AG10803 (cell line): ENCODE measurements around the gene ABCB11.
"Not testable (repeated sequence)": the region's sequence is repeated elsewhere in the genome, so short reads cannot be mapped to it uniquely, and the experiment has no call there.

Experiments used
- DNase-seq: peaks from one replicate; pipeline ENCODE4 v3.0.0; 2010; ENCODE audit warnings: low read depth
- H3K4me3 ChIP-seq: 2 replicates; pipeline ENCODE4 v1.5.1; 2011; ENCODE audit warnings: mild to moderate bottlenecking, low read length, control low read depth
- TF ChIP-seq, protein P1 (sequence below): conservative IDR thresholded peaks from 2 replicates; pipeline ENCODE4 v1.5.1; 2011; ENCODE audit warnings: mild to moderate bottlenecking, low read length, control low read depth, inconsistent platforms

Gene ABCB11

DNA sequence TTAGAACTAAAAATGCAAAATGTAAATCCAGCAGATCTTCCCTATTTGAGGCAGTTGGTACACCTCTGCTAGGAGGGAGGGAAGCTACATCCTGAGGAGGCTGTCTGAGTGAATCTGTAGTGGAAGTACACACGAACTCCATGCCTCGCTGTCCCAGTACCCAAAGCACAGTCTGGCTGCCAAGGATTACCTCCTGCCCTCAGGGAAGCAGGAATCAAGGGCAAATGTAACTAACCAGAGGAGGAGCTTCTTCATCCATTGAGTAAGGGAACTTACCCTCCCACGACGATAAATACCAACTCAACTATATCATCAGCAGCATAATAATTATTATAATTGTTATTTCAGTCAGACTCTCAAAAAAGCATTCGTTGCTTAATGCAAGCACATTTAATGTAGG is 40.3 kb upstream of the ABCB11 start:
- DNase-seq, result no peak
- TF ChIP-seq, protein P1, sequence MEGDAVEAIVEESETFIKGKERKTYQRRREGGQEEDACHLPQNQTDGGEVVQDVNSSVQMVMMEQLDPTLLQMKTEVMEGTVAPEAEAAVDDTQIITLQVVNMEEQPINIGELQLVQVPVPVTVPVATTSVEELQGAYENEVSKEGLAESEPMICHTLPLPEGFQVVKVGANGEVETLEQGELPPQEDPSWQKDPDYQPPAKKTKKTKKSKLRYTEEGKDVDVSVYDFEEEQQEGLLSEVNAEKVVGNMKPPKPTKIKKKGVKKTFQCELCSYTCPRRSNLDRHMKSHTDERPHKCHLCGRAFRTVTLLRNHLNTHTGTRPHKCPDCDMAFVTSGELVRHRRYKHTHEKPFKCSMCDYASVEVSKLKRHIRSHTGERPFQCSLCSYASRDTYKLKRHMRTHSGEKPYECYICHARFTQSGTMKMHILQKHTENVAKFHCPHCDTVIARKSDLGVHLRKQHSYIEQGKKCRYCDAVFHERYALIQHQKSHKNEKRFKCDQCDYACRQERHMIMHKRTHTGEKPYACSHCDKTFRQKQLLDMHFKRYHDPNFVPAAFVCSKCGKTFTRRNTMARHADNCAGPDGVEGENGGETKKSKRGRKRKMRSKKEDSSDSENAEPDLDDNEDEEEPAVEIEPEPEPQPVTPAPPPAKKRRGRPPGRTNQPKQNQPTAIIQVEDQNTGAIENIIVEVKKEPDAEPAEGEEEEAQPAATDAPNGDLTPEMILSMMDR, result no peak
- H3K4me3 ChIP-seq, result no peak overlapping the region

DNA sequence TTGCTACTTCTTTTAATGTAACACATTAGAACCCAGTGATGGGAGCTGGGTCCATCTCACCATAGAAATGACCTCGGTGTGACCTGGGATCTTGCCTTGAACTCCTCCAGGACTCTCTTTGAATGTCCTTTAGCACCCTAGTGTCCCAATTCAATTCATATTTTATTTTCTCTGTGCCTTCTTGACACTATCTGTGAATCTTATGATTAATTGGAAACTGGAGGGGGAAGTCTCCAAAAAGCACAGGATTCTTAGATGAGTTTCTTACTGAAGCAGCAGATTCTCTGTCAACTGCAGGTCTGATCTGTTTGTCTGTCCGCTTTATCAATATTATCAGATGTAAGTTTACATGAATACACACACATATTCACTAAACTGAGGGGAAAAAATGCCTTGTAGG is 38.7 kb upstream of the ABCB11 start:
- TF ChIP-seq, protein P1, result no peak
- no peak for DNase-seq
- H3K4me3 ChIP-seq, result no peak overlapping the region

DNA sequence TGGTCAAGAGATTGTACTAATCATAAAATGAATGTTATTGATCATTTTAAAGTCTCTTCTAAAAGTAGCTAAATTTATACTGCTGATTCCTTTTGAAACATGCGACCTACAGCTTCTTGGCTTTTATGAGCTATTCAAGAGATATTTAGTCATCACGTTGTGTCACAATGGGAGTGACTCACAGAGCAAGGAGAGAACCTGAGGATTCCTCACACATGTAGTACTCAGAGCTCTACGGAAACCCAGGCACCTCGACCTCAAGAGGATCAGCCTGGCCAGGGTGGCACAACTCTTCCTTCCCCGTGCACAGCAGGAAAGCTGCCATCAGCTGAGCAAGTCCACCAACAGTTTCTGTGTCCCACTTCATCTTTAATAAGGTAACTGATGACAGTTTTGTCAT is 38.2 kb upstream of the ABCB11 start, which contains the start of gene DHRS9:
TSS of gene DHRS9 (plus strand) at position 223 of the 400 bp plus-strand sequence. CDS start 12,019 bp downstream, outside the sequence.
- no peak within 1 kb of the TSS for H3K4me3 ChIP-seq
- no peak for DNase-seq
- TF ChIP-seq, protein P1, result no peak

DNA sequence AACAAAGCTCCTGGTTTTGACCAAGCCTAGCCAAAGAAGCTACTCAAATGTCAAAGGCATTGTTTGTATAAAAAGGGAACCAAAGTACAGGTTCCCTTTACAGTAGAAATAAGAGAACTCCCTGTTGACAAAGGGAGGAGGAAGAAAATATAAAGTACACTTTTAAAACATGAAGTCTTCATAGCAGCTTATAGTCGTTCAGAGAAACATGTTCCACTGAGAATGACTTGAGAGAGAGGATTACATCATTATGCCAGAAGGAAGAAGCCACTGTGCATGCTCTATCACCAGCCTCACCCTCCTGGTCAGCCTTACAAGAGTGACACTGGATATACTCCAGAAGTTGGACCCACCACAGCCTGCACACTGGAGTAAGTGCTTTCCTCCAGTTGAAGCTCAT is 35.8 kb upstream of the ABCB11 start:
- no peak overlapping the region for H3K4me3 ChIP-seq
- DNase-seq, result no peak
- TF ChIP-seq, protein P1, result no peak

DNA sequence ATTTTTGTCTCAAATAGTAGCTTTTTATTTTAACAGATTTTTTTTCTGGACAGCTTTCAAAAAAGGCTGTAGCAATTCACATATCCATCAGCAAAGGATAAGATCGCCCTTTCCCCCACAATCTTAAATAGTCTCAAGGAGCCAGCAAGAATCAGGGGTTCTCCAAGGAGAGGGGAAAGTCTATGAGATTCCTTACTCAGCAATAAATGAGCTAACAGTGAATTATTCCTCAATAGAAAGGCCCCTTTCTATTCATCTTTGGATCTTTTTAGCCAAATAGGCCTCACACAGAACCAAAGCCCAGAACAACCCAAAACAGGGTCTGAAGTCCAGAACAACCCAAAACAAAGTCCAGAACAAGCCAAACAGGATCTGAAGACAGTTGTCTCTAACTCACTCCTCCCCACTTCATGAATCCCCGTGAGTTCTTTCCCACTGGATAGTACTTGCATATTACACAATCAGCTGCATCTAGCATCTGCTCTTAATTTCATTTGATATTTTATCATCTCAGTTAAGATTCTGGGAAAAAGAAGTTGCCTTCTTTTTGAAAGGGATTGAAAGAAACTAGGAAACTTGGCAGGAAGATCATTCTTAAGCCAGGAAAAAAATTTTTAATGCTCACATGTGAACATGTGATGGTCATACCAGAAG is 34.9 kb upstream of the ABCB11 start:
- TF ChIP-seq, protein P1, result no peak
- no peak overlapping the region for H3K4me3 ChIP-seq
- DNase-seq, result no peak

DNA sequence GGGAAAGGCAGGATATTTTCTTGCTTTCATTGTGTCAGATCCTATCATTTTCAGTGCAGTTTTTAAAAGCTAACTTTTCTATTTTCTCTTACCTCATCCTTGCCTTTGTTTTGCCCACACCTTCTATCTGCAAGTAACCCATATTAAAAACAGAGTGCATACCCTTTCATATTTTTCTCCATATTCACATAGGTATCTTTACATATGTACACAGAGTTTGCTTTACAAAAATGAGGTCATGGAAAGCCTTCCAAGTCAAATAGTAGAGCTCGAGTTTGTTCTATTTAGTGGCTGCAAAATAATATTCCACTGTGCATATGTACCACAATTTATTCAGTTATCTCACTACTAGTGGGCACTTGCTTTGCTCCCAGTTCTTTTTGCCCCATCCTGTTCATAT is 34.3 kb upstream of the ABCB11 start:
- DNase-seq, result no peak
- no peak overlapping the region for H3K4me3 ChIP-seq
- TF ChIP-seq, protein P1, result no peak

DNA sequence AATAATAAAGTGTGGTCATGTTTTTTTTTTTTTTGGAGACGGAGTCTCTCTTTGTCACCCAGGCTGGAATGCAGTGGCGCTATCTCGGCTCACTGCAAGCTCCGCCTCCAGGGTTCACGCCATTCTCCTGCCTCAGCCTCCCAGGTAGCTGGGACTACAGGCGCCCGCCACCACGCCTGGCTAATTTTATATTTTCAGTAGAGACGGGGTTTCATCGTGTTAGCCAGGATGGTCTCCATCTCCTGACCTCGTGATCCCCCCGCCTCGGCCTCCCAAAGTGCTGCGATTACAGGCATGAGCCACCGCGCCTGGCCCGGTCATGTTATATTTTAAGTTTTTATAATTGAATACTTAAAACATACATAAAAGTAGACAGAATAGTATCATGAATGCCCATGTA is 33.1 kb upstream of the ABCB11 start:
- not testable (repeated sequence) for DNase-seq

DNA sequence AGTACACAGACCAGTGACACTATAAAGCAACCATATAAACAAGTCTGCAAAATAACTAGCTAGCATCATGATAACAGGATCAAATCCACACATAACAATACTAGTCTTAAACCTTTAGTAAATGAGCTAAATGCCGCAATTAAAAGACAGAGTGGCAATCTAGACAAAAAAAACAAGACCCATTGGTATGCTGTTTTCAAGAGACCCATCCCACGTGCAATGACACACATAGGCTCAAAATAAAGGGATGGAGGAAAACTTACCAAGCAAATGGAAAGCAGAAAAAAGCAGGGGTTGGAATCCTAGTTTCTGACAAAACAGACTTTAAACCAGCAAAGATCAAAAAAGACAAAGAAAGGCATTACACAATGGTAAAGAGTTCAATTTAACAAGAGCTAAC is 23.5 kb upstream of the ABCB11 start:
- H3K4me3 ChIP-seq, result not testable (repeated sequence)

More for the DNA sequence above, 33.1 kb upstream of the ABCB11 start:
- not testable (repeated sequence) for H3K4me3 ChIP-seq

More for the DNA sequence above, 23.5 kb upstream of the ABCB11 start:
- DNase-seq, result not testable (repeated sequence)
